Esophagus muscularis mucosa (tissue), 3 donors: ENCODE data around the gene NELL1.

Source experiments
- CTCF ChIP-seq, 3 experiments: fragments of 200-600 bp in 2 of 3; fragments of 450-650 bp in 1 of 3; sonication (generic) in 2 of 3; IDR thresholded peaks; one replicate each; pipeline ENCODE4 v1.5.1; 2017 to 2019; ENCODE audit warnings: antibody characterized with exemption in 3 of 3, mild to moderate bottlenecking in 2 of 3, moderate library complexity in 1 of 3
- POLR2A ChIP-seq: fragments of 450-650 bp; IDR thresholded peaks from one replicate; pipeline ENCODE4 v1.6.1; 2017; ENCODE audit warnings: antibody characterized with exemption, moderate library complexity, mild to moderate bottlenecking, low read depth

GRCh38 chr11:21505070-21505469, 835.7 kb downstream of the NELL1 start:
- no peak for TF ChIP-seq CTCF (IDR thresholded peaks at IDR 0.05)
- TF ChIP-seq POLR2A: no peak
